HepG2 (cell line): ENCODE results near the gene PPP2R2C.

Experiments
- CBX1 ChIP-seq: IDR thresholded peaks from one replicate; pipeline ENCODE4 v1.6.1; 2016; ENCODE audit warnings: antibody characterized with exemption, low read depth
- CTCF ChIP-seq: sonication (generic); formaldehyde crosslinking; IDR thresholded peaks from 2 replicates; pipeline ENCODE4 v1.5.0; 2020; ENCODE audit warnings: mild to moderate bottlenecking, missing genetic modification reagents, moderate library complexity
- DBP ChIP-seq: sonication (generic); formaldehyde crosslinking; IDR thresholded peaks from 2 replicates; pipeline ENCODE4 v1.4.0; 2020; ENCODE audit warnings: missing genetic modification reagents; ENCODE audit errors: not compliant biosample characterization
- KDM4B ChIP-seq: sonication (generic); formaldehyde crosslinking; IDR thresholded peaks from 2 replicates; pipeline ENCODE4 v1.4.0; 2020; ENCODE audit warnings: missing genetic modification reagents
- SETDB1 ChIP-seq: sonication (generic); formaldehyde crosslinking; IDR thresholded peaks from 2 replicates; pipeline ENCODE4 v1.5.1; 2020; ENCODE audit warnings: missing genetic modification reagents, mild to moderate bottlenecking, borderline replicate concordance
- SP2 ChIP-seq: sonication (generic); formaldehyde crosslinking; IDR thresholded peaks from 2 replicates; pipeline ENCODE4 v1.5.1; 2020; ENCODE audit warnings: mild to moderate bottlenecking, missing genetic modification reagents
- TAF1 ChIP-seq: sonication (generic); formaldehyde crosslinking; IDR thresholded peaks from 2 replicates; pipeline ENCODE4 v1.4.0; 2020; ENCODE audit warnings: missing genetic modification reagents
- ZNF75D ChIP-seq: sonication (generic); formaldehyde crosslinking; IDR thresholded peaks from 2 replicates; pipeline ENCODE4 v1.8.1; 2023; ENCODE audit warnings: missing genetic modification reagents, mild to moderate bottlenecking, borderline replicate concordance
- TF ChIP-seq, protein P1 (sequence below): sonication (generic); formaldehyde crosslinking; IDR thresholded peaks from 2 replicates; pipeline ENCODE4 v1.4.0; 2020; ENCODE audit warnings: mild to moderate bottlenecking, missing genetic modification reagents, borderline replicate concordance

GRCh38 chr4:6423575-6423974, 48.8 kb downstream of the PPP2R2C start:
- TF ChIP-seq, protein P1, sequence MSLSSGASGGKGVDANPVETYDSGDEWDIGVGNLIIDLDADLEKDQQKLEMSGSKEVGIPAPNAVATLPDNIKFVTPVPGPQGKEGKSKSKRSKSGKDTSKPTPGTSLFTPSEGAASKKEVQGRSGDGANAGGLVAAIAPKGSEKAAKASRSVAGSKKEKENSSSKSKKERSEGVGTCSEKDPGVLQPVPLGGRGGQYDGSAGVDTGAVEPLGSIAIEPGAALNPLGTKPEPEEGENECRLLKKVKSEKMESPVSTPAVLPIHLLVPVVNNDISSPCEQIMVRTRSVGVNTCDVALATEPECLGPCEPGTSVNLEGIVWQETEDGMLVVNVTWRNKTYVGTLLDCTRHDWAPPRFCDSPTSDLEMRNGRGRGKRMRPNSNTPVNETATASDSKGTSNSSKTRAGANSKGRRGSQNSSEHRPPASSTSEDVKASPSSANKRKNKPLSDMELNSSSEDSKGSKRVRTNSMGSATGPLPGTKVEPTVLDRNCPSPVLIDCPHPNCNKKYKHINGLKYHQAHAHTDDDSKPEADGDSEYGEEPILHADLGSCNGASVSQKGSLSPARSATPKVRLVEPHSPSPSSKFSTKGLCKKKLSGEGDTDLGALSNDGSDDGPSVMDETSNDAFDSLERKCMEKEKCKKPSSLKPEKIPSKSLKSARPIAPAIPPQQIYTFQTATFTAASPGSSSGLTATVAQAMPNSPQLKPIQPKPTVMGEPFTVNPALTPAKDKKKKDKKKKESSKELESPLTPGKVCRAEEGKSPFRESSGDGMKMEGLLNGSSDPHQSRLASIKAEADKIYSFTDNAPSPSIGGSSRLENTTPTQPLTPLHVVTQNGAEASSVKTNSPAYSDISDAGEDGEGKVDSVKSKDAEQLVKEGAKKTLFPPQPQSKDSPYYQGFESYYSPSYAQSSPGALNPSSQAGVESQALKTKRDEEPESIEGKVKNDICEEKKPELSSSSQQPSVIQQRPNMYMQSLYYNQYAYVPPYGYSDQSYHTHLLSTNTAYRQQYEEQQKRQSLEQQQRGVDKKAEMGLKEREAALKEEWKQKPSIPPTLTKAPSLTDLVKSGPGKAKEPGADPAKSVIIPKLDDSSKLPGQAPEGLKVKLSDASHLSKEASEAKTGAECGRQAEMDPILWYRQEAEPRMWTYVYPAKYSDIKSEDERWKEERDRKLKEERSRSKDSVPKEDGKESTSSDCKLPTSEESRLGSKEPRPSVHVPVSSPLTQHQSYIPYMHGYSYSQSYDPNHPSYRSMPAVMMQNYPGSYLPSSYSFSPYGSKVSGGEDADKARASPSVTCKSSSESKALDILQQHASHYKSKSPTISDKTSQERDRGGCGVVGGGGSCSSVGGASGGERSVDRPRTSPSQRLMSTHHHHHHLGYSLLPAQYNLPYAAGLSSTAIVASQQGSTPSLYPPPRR (CRISPR knock-in tag): no peak
- no peak for TF ChIP-seq CTCF (CRISPR knock-in tag)
- no peak for TF ChIP-seq SP2 (CRISPR knock-in tag)
- no peak for TF ChIP-seq TAF1 (CRISPR knock-in tag)
- no peak for TF ChIP-seq KDM4B
- no peak for TF ChIP-seq DBP (CRISPR knock-in tag)
- no peak for TF ChIP-seq CBX1
- TF ChIP-seq ZNF75D: no peak
- no peak for TF ChIP-seq SETDB1 (CRISPR knock-in tag)
